ENCODE results near the gene TMEM186.

TMEM186 gene

DNA sequence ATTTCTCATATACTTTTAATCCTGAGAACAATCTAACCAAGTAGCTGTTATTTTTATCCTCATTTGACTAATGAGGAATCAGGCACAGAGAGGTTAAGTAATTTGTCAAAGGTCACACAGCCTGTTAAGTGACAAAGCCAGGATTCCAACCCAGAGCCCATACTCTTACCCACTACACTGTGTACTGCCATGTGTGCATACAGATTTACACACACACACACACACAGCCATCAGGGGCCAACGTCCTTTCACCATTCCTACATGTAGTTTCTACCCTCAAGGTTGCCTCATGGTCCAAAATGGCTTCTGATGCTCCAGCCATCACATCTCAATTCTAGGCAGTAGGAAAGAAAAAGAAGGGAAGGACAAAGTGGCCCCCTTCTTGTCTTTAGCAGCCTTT lies 22.1 kb downstream of the TMEM186 start:
- no peak for TF ChIP-seq SPI1 (IDR thresholded peaks at IDR 0.05; ENCODE audit: borderline replicate concordance, low read depth)
- TF ChIP-seq GABPA (IDR thresholded peaks at IDR 0.05; ENCODE audit: low read depth) = no peak
- no peak for TF ChIP-seq POLR2AphosphoS5 (IDR thresholded peaks at IDR 0.05; ENCODE audit: low read depth)
- TF ChIP-seq, protein P1, sequence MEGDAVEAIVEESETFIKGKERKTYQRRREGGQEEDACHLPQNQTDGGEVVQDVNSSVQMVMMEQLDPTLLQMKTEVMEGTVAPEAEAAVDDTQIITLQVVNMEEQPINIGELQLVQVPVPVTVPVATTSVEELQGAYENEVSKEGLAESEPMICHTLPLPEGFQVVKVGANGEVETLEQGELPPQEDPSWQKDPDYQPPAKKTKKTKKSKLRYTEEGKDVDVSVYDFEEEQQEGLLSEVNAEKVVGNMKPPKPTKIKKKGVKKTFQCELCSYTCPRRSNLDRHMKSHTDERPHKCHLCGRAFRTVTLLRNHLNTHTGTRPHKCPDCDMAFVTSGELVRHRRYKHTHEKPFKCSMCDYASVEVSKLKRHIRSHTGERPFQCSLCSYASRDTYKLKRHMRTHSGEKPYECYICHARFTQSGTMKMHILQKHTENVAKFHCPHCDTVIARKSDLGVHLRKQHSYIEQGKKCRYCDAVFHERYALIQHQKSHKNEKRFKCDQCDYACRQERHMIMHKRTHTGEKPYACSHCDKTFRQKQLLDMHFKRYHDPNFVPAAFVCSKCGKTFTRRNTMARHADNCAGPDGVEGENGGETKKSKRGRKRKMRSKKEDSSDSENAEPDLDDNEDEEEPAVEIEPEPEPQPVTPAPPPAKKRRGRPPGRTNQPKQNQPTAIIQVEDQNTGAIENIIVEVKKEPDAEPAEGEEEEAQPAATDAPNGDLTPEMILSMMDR (IDR thresholded peaks at IDR 0.05; ENCODE audit: insufficient read depth, low read length) = no peak
- no peak for TF ChIP-seq REST (IDR thresholded peaks at IDR 0.05; ENCODE audit: insufficient replicate concordance, low read depth)
- Histone ChIP-seq H3K27ac (replicated peaks) (no peak overlapping the region), H3K27me3 (ENCODE audit: insufficient read depth, poor library complexity, severe bottlenecking) (no peaks in the 10 kb centered on the region), H3K4me3 (replicated peaks; ENCODE audit: insufficient read depth, low read length) (no peak overlapping the region)
- no peak for DNase-seq (ENCODE audit: low read depth in 1 of 2, low spot score in 1 of 2)

DNA sequence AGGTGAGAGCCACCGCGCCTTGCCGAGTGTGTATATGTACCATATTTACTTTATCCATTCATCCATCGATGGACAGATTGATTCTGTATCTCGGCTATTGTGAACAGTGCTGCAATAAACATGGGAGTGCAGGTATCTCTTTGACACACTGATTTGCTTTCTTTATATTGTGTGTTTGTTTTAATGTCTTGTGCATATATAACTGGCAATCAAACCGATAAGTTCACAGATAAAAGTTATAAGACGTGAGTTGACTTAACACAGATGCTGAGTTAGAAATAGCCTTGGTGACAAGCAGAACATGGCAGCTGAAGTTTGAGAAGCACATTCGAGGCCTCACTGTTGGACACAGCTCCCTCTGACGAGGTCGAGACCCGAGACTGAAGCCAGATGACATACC lies 23.2 kb downstream of the TMEM186 start:
- Histone ChIP-seq H3K27me3 (ENCODE audit: insufficient read depth, poor library complexity, severe bottlenecking) (no peaks in the 10 kb centered on the region), H3K27ac (replicated peaks) (no peak overlapping the region), H3K4me3 (replicated peaks; ENCODE audit: insufficient read depth, low read length) (no peak overlapping the region)
- TF ChIP-seq POLR2AphosphoS5 (IDR thresholded peaks at IDR 0.05; ENCODE audit: low read depth) (no peak), REST (IDR thresholded peaks at IDR 0.05; ENCODE audit: insufficient replicate concordance, low read depth) (no peak)
- DNase-seq (ENCODE audit: low read depth in 1 of 2, low spot score in 1 of 2) = no peak

GRCh38 chr16:8773537-8773936 lies 23.9 kb downstream of the TMEM186 start:
- H3K4me3 ChIP-seq (replicated peaks; ENCODE audit: insufficient read depth, low read length) = no peak overlapping the region
- no peak overlapping the region for H3K27ac ChIP-seq (replicated peaks)
- no peak for DNase-seq (ENCODE audit: low read depth in 1 of 2, low spot score in 1 of 2)
- H3K27me3 ChIP-seq (ENCODE audit: insufficient read depth, poor library complexity, severe bottlenecking) = no peaks in the 10 kb centered on the region
- no peak for TF ChIP-seq REST (IDR thresholded peaks at IDR 0.05; ENCODE audit: insufficient replicate concordance, low read depth)
- TF ChIP-seq, protein P1 (IDR thresholded peaks at IDR 0.05; ENCODE audit: insufficient read depth, low read length) = no peak
- no peak for TF ChIP-seq GABPA (IDR thresholded peaks at IDR 0.05; ENCODE audit: low read depth)
- TF ChIP-seq SPI1 (IDR thresholded peaks at IDR 0.05; ENCODE audit: borderline replicate concordance, low read depth) = no peak
- no peak for TF ChIP-seq POLR2AphosphoS5 (IDR thresholded peaks at IDR 0.05; ENCODE audit: low read depth)

DNA sequence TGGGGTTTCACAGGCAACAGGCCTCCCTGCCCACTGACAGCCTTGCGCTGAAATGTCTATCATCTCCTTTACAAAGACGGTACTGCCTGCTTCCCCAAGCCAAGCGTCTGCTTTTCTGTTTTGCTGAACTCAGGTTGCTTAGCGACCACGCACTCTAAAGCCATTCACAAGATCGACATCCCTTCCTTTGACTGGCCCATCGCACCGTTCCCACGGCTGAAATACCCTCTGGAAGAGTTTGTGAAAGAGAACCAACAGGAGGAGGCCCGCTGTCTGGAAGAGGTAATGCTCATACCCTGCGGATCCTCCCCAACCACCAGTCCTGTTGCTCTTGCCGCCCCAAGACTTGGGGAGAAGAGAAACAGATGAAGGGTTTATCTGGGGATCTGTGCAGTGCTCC lies 28.7 kb downstream of the TMEM186 start:
- no peak for TF ChIP-seq SPI1 (IDR thresholded peaks at IDR 0.05; ENCODE audit: borderline replicate concordance, low read depth)
- no peak for TF ChIP-seq REST (IDR thresholded peaks at IDR 0.05; ENCODE audit: insufficient replicate concordance, low read depth)
- TF ChIP-seq GABPA (IDR thresholded peaks at IDR 0.05; ENCODE audit: low read depth) = no peak
- TF ChIP-seq, protein P1 (IDR thresholded peaks at IDR 0.05; ENCODE audit: insufficient read depth, low read length) = no peak
- no peak for TF ChIP-seq POLR2AphosphoS5 (IDR thresholded peaks at IDR 0.05; ENCODE audit: low read depth)
- Histone ChIP-seq H3K27ac (replicated peaks) (no peak overlapping the region), H3K27me3 (ENCODE audit: insufficient read depth, poor library complexity, severe bottlenecking) (no peaks in the 10 kb centered on the region), H3K4me3 (replicated peaks; ENCODE audit: insufficient read depth, low read length) (no peak overlapping the region)
- no peak for DNase-seq (ENCODE audit: low read depth in 1 of 2, low spot score in 1 of 2)

All from HL-60 (cell line).